ENCODE measurements around the gene IL21. TPM values are rescaled to one million over a fixed set of nuclear protein-coding genes. Genes with fewer than 3 reads are reported as not detected.

Gene IL21
- total and polyA plus RNA-seq, 2 of the 13 experiments (the other 11 are each of a cell fraction or from before 2014, with no cell fraction given), result not detected

- no peak for TF ChIP-seq RBM39 (IDR thresholded peaks at IDR 0.05; ENCODE audit: low read depth, low read length, poor library complexity, severe bottlenecking)
Measured at GRCh38 chr4:122639181-122639580, 18.3 kb upstream of the IL21 start (continued).

GRCh38 chr4:122636697-122637096 lies 15.8 kb upstream of the IL21 start:
- Histone ChIP-seq H3K36me3 (replicated peaks in 1 of 2; ENCODE audit: control insufficient read depth in 1 of 2, insufficient read depth in 2 of 2, low read length in 2 of 2) (no peaks in the 10 kb centered on the region), H3K27me3 (ENCODE audit: control insufficient read depth in 1 of 2, insufficient read depth in 2 of 2, low read length in 2 of 2) (peaks cover 0 to 5% of the 10 kb centered on the region in 2 experiments; a peak in 2 of 5 replicates), H3K27ac (ENCODE audit: extremely low read length, insufficient read depth, low read length) (no peak overlapping the region), H3K9ac (ENCODE audit: insufficient read depth, low read depth, low read length) (no peak overlapping the region), H2AFZ (ENCODE audit: low read length) (no peak overlapping the region), H3K4me3 (replicated peaks in 1 of 3; ENCODE audit: insufficient read depth in 1 of 3, low read depth in 2 of 3, low read length in 3 of 3) (no peak overlapping the region), H3K4me1 (ENCODE audit: insufficient read depth, low read length) (no peaks in the 10 kb centered on the region), H3K4me2 (ENCODE audit: low read depth, low read length) (no peak overlapping the region), H3K79me2 (ENCODE audit: insufficient read depth, low read length) (no peaks in the 10 kb centered on the region), H4K20me1 (ENCODE audit: insufficient read depth, low read length) (no peaks in the 10 kb centered on the region), H3K9me3 (ENCODE audit: low read length) (no peaks in the 10 kb centered on the region)
- POLR2A ChIA-PET, result no interaction called here
- ATAC-seq, result no peak
- BruUV-seq (replicated peaks), result no TSS peak
- in situ Hi-C loops (cut with HindIII; ENCODE audit: extremely low pct_ligation_motif_present, low pct_unique_long_range_greater_than_20kb) (no loop called here), intact Hi-C loops (cut with micrococcal nuclease; ENCODE audit: unreplicated experiment) (no loop called here)
- CTCF ChIA-PET (ENCODE audit: low intra/inter-chr PET ratio, low total read pairs), result no interaction called here
- 23% methylated on average over 3 of the region's 3 CpGs for WGBS (ENCODE audit: low lambda C conversion rate)
- DNase-seq (ENCODE audit: low spot score), result no peak
- FAIRE-seq, result no peak
- TF ChIP-seq ZNF839 (CRISPR knock-in tag; IDR thresholded peaks at IDR 0.05; ENCODE audit: borderline replicate concordance), result no peak
- no peak for TF ChIP-seq FOXK1 (CRISPR knock-in tag; IDR thresholded peaks at IDR 0.05; ENCODE audit: borderline replicate concordance, low read depth)
- TF ChIP-seq ZNF800 (CRISPR knock-in tag; IDR thresholded peaks at IDR 0.05), result no peak
- TF ChIP-seq PBX3 (CRISPR knock-in tag; IDR thresholded peaks at IDR 0.05; ENCODE audit: borderline replicate concordance), result no peak
- no peak for TF ChIP-seq XRCC5 (optimal IDR thresholded peaks at IDR 0.05; ENCODE audit: low read length)
- no peak for TF ChIP-seq RFX5 (IDR thresholded peaks at IDR 0.05; ENCODE audit: low read depth, low read length)
- TF ChIP-seq KMT2A (CRISPR knock-in tag; IDR thresholded peaks at IDR 0.05), result no peak
- no peak for TF ChIP-seq ZFX (CRISPR knock-in tag; IDR thresholded peaks at IDR 0.05; ENCODE audit: low read depth)
- TF ChIP-seq ZHX1 (CRISPR knock-in tag; IDR thresholded peaks at IDR 0.05; ENCODE audit: low read depth), result no peak
- TF ChIP-seq ZNF704 (CRISPR knock-in tag; IDR thresholded peaks at IDR 0.05; ENCODE audit: borderline replicate concordance), result no peak
- no peak for TF ChIP-seq ZNF496 (CRISPR knock-in tag; IDR thresholded peaks at IDR 0.05; ENCODE audit: insufficient replicate concordance)
- TF ChIP-seq MTF2 (CRISPR knock-in tag; IDR thresholded peaks at IDR 0.05; ENCODE audit: borderline replicate concordance), result no peak
- TF ChIP-seq AGO2 (optimal IDR thresholded peaks at IDR 0.05; ENCODE audit: low read depth, low read length), result no peak
- no peak for TF ChIP-seq ZNF138 (CRISPR knock-in tag; IDR thresholded peaks at IDR 0.05; ENCODE audit: low read depth)
- no peak for TF ChIP-seq ZNF235 (CRISPR knock-in tag; IDR thresholded peaks at IDR 0.05; ENCODE audit: borderline replicate concordance)
- no peak for TF ChIP-seq ZNF232 (CRISPR knock-in tag; IDR thresholded peaks at IDR 0.05; ENCODE audit: borderline replicate concordance)
